Immature natural killer cell (primary cell): ENCODE measurements around the gene MCOLN1. TPM values are rescaled to one million over a fixed set of nuclear protein-coding genes. Genes with fewer than 3 reads are reported as not detected.
"Not testable (repeated sequence)": the region's sequence is repeated elsewhere in the genome, so short reads cannot be mapped to it uniquely, and the experiment has no call there.

ENCODE experiments used
- DNase-seq, 3 donors: peaks; one replicate each; pipeline ENCODE4 v3.0.0; 2022; ENCODE audit warnings: mixed read lengths in 1 of 3
- H3K27ac Mint-ChIP-seq, 6 donors: one replicate each; pipeline ENCODE4 v1.8.0; 2020; ENCODE audit warnings: mixed read lengths in 6 of 6, mild to moderate bottlenecking in 5 of 6, inconsistent platforms in 4 of 6, moderate library complexity in 3 of 6
- H3K27me3 Mint-ChIP-seq, 3 donors: one replicate each; pipeline ENCODE4 v1.8.0; 2020 to 2021; ENCODE audit warnings: low read depth in 3 of 3, mild to moderate bottlenecking in 3 of 3, mixed read lengths in 3 of 3, moderate library complexity in 3 of 3, inconsistent platforms in 1 of 3
- H3K36me3 Mint-ChIP-seq, 3 donors: one replicate each; pipeline ENCODE4 v1.8.0; 2020; ENCODE audit warnings: mixed read lengths in 3 of 3, inconsistent platforms in 2 of 3, mild to moderate bottlenecking in 2 of 3
- H3K4me1 Mint-ChIP-seq, 2 donors: one replicate each; pipeline ENCODE4 v1.8.0; 2020; ENCODE audit warnings: inconsistent platforms in 2 of 2, mild to moderate bottlenecking in 2 of 2, mixed read lengths in 2 of 2, moderate library complexity in 1 of 2
- H3K4me3 Mint-ChIP-seq, 5 donors: one replicate each; pipeline ENCODE4 v1.8.0; 2020; ENCODE audit warnings: mild to moderate bottlenecking in 5 of 5, mixed read lengths in 5 of 5, inconsistent platforms in 3 of 5, moderate library complexity in 3 of 5
- H3K9me3 Mint-ChIP-seq, 6 donors: one replicate each; pipeline ENCODE4 v1.8.0; 2020; ENCODE audit warnings: mild to moderate bottlenecking in 6 of 6, mixed read lengths in 6 of 6, inconsistent platforms in 4 of 6, moderate library complexity in 3 of 6
- polyA plus RNA-seq, 3 donors: library from polyadenylated mRNA; unstranded; fragments of 300-500 nt; fragmentation: Illumina TruSeq; gene quantifications; one replicate each; pipeline ENCODE4 v1.2.3, GENCODE V29; 2021

MCOLN1 gene
- polyA plus RNA-seq, 3 donors from 2014 or later = 6.6 to 17.1 (median 9.5) TPM

DNA sequence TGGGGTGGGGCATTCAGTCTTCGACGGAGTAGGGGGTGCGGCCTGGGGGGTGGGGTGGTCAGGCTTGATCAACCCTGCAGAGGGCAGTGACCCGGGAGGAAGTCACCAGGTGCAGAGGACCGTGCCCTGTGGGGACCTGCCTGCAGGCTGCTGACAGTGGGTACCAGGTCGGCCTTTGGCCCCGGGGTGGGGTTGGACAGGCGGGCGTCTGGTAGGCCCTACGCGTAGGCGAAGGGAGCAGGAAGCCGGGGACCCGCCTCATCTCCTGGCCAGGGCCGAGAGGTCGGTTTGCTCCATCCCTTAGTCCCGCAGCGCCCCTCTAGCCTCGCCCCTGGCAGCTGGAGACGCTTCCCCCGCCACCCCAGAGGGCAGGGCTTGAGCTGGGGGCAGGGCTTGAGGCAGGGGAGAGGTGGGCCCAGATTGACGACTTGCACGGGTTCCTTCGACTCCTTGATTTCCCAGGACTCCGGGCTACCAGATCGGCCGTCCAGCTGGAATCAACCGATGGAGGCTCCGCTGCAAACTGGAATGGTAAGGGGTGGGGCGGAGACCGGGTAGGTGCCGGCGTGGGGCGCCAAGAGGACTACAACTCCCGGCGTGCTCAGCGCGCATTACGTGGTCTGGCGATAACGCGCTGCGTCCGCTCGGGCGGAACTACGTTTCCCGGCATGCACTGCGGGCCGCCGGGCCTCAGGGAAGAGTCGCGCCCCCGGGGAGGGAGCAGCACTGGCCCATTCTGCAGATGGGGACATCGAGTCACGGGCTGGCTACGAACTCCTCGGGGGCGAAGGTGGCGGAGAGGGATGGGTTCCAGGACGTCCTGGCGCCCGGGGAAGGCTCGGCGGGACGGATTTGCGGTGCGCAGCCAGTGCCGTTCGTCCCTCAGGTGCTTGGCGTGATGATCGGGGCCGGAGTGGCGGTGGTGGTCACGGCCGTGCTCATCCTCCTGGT lies 12.9 kb downstream of the MCOLN1 start, which contains the start of gene PNPLA6:
PNPLA6 (plus strand) TSS at position 671 of the 951 bp plus-strand sequence; CDS start at position 743, 72 bp downstream.
- no peaks in the 10 kb centered on the region for H3K9me3 Mint-ChIP-seq
- peaks cover 1 to 5% (median 3%) of the 10 kb centered on the region in 3 donors for H3K36me3 Mint-ChIP-seq
- H3K27me3 Mint-ChIP-seq = peaks cover 0 to 3% (median 2%) of the 10 kb centered on the region in 3 donors
- H3K4me1 Mint-ChIP-seq = peaks cover 28 to 36% of the 10 kb centered on the region in 2 donors
- H3K4me3 Mint-ChIP-seq = peak within 1 kb of the TSS; percentile 92 to 95 (median 93)
- peak; percentile 88 to 89 (median 88) for DNase-seq
- H3K27ac Mint-ChIP-seq = peak within 1 kb of the TSS; percentile 78 to 92 (median 89)

- peaks cover 0 to 3% (median 2%) of the 10 kb centered on the region in 3 donors for H3K27me3 Mint-ChIP-seq
- H3K9me3 Mint-ChIP-seq = no peaks in the 10 kb centered on the region
- H3K27ac Mint-ChIP-seq = peak overlapping the region in 5 of 6 donors; percentile 78 to 92 (median 81)
- peak overlapping the region; percentile 92 to 95 (median 93) for H3K4me3 Mint-ChIP-seq
- H3K4me1 Mint-ChIP-seq = peaks cover 28 to 36% of the 10 kb centered on the region in 2 donors
- H3K36me3 Mint-ChIP-seq = peaks cover 3 to 5% (median 4%) of the 10 kb centered on the region in 3 donors
- peak in 1 of 3 donors; percentile 18 for DNase-seq
Observed at GRCh38 chr19:7535998-7536695, 13.7 kb downstream of the MCOLN1 start.

- H3K4me3 Mint-ChIP-seq, DNase-seq, H3K27me3 Mint-ChIP-seq, H3K27ac Mint-ChIP-seq, H3K9me3 Mint-ChIP-seq: not testable (repeated sequence)
- Mint-ChIP-seq H3K4me1 (peaks cover 22 to 23% of the 10 kb centered on the region in 2 donors), H3K36me3 (peaks cover 8 to 14% (median 11%) of the 10 kb centered on the region in 3 donors)
Observed at GRCh38 chr19:7538990-7539389, 16.6 kb downstream of the MCOLN1 start.

DNA sequence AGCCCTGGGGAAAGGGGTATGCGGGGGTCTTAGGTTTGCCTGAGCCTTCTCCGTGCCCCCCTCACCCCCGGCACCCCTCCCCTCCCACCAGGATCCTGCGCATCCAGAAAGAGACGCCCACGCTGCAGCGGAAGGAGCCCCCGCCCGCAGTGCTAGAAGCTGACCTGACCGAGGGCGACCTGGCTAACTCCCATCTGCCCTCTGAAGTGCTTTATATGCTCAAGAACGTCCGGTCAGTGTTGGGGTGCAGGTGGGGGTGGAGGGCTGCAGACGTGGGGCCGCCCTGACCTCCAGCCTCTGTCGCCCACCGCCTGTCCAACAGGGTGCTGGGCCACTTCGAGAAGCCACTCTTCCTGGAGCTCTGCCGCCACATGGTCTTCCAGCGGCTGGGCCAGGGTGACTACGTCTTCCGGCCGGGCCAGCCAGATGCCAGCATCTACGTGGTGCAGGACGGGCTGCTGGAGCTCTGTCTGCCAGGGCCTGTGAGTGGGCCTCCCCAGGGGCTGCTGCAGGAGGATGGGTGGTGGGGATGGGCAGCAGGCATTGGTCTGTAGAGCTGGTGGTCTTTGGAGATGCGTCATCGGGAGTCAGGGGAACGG lies 17.5 kb downstream of the MCOLN1 start:
- H3K4me1 Mint-ChIP-seq = peaks cover 14 to 18% of the 10 kb centered on the region in 2 donors
- no peak overlapping the region for H3K4me3 Mint-ChIP-seq
- H3K27me3 Mint-ChIP-seq = peaks cover 0 to 3% (median 0%) of the 10 kb centered on the region in 3 donors
- no peaks in the 10 kb centered on the region for H3K9me3 Mint-ChIP-seq
- H3K36me3 Mint-ChIP-seq = peaks cover 8 to 17% (median 11%) of the 10 kb centered on the region in 3 donors
- no peak overlapping the region for H3K27ac Mint-ChIP-seq
- DNase-seq = no peak

- Mint-ChIP-seq H3K36me3 (peaks cover 10 to 18% (median 13%) of the 10 kb centered on the region in 3 donors), H3K4me3 (no peak overlapping the region), H3K4me1 (peaks cover 15 to 16% of the 10 kb centered on the region in 2 donors), H3K9me3 (no peaks in the 10 kb centered on the region), H3K27me3 (peaks cover 0 to 3% (median 0%) of the 10 kb centered on the region in 3 donors), H3K27ac (no peak overlapping the region)
- no peak for DNase-seq
Observed at GRCh38 chr19:7540761-7541474, 18.5 kb downstream of the MCOLN1 start.

- peaks cover 0 to 2% (median 0%) of the 10 kb centered on the region in 3 donors for H3K27me3 Mint-ChIP-seq
- H3K27ac Mint-ChIP-seq = no peak overlapping the region
- H3K4me3 Mint-ChIP-seq = no peak overlapping the region
- H3K9me3 Mint-ChIP-seq = no peaks in the 10 kb centered on the region
- DNase-seq = no peak
- peaks cover 12 to 20% (median 15%) of the 10 kb centered on the region in 3 donors for H3K36me3 Mint-ChIP-seq
- peaks cover 13 to 14% of the 10 kb centered on the region in 2 donors for H3K4me1 Mint-ChIP-seq
Observed at GRCh38 chr19:7541475-7541824, 19.0 kb downstream of the MCOLN1 start.

DNA sequence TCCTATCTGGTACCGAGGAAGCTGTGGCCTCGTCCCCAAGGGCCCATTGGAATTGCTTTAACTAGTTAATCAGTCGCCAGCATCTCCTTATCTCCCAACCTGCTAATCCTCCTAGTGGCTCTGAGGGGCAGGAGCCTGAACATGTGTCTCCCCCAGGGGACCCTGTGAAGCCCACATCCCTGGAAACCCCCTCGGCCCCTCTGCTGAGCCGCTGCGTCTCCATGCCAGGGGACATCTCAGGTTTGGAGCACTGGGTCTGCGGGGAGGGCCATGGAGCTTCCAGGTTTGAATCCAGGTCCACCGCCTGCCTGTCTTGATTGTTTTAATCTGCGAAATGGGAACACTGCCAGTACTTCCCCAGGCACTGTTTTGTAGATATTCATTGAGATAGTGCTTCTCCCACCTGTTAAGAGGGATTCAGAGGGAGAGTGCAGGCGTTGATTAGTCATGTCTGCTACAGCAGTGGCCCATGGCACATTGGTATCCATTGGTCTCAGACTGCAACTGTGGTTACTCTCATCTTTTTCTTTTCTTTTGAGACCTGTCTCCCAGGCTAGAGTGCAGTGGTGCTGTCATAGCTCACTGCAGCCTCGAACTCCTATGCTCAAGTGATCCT lies 19.5 kb downstream of the MCOLN1 start:
- H3K4me1 Mint-ChIP-seq = peaks cover 10% of the 10 kb centered on the region in 2 donors
- DNase-seq = no peak
- H3K27me3 Mint-ChIP-seq = peaks cover 0 to 2% (median 0%) of the 10 kb centered on the region in 3 donors
- no peak overlapping the region for H3K27ac Mint-ChIP-seq
- peaks cover 12 to 20% (median 15%) of the 10 kb centered on the region in 3 donors for H3K36me3 Mint-ChIP-seq
- no peak overlapping the region for H3K4me3 Mint-ChIP-seq
- H3K9me3 Mint-ChIP-seq = no peaks in the 10 kb centered on the region

DNA sequence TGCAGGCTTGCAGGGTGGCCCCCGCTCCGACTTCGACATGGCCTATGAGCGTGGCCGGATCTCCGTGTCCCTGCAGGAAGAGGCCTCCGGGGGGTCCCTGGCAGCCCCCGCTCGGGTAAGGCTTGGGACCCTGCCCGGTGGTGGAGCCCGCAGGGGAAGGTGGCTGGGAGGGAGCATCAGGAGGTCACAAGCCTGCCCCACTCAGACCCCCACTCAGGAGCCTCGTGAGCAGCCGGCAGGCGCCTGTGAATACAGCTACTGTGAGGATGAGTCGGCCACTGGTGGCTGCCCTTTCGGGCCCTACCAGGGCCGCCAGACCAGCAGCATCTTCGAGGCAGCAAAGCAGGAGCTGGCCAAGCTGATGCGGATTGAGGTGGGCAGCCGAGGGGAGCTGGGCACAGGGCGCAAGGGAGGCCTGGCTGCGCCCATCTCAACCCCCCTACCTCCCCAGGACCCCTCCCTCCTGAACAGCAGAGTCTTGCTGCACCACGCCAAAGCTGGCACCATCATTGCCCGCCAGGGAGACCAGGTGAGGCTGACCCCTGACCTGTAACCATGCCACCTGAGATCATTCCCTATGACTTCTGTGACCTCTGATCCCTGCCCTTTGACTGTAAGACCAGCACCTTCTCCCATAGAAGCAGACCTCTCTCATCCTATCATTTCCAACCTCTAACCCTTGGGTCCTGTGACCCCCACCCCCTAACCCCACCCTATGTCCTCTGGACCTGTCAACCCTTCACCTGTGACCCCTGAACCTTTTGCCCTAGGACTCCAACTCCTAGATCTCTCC lies 20.3 kb downstream of the MCOLN1 start:
- no peak for DNase-seq
- Mint-ChIP-seq H3K4me3 (no peak overlapping the region), H3K9me3 (no peaks in the 10 kb centered on the region), H3K36me3 (peaks cover 12 to 20% (median 15%) of the 10 kb centered on the region in 3 donors), H3K27me3 (peaks cover 0 to 2% (median 0%) of the 10 kb centered on the region in 3 donors), H3K27ac (no peak overlapping the region), H3K4me1 (peaks cover 9 to 11% of the 10 kb centered on the region in 2 donors)

GRCh38 chr19:7544626-7545025 lies 22.2 kb downstream of the MCOLN1 start:
- H3K9me3 Mint-ChIP-seq = no peaks in the 10 kb centered on the region
- peaks cover 8 to 11% of the 10 kb centered on the region in 2 donors for H3K4me1 Mint-ChIP-seq
- no peak for DNase-seq
- peaks cover 0 to 2% (median 0%) of the 10 kb centered on the region in 3 donors for H3K27me3 Mint-ChIP-seq
- peak overlapping the region in 2 of 6 donors; percentile 6 to 37 for H3K27ac Mint-ChIP-seq
- no peak overlapping the region for H3K4me3 Mint-ChIP-seq
- H3K36me3 Mint-ChIP-seq = peaks cover 12 to 20% (median 15%) of the 10 kb centered on the region in 3 donors

- no peak for DNase-seq
- Mint-ChIP-seq H3K9me3 (no peaks in the 10 kb centered on the region), H3K4me3 (no peak overlapping the region), H3K36me3 (peaks cover 10 to 17% (median 12%) of the 10 kb centered on the region in 3 donors), H3K27me3 (peaks cover 0 to 2% (median 0%) of the 10 kb centered on the region in 3 donors), H3K27ac (peak overlapping the region in 3 of 6 donors; percentile 17 to 75 (median 55)), H3K4me1 (peaks cover 7 to 11% of the 10 kb centered on the region in 2 donors)
Observed at GRCh38 chr19:7545300-7545699, 22.9 kb downstream of the MCOLN1 start.

GRCh38 chr19:7545904-7546303 lies 23.5 kb downstream of the MCOLN1 start:
- Mint-ChIP-seq H3K27me3 (peaks cover 0 to 2% (median 0%) of the 10 kb centered on the region in 3 donors), H3K4me3 (no peak overlapping the region), H3K36me3 (peaks cover 9 to 15% (median 11%) of the 10 kb centered on the region in 3 donors), H3K27ac (peak overlapping the region in 4 of 6 donors; percentile 3 to 75 (median 38)), H3K9me3 (no peaks in the 10 kb centered on the region), H3K4me1 (peaks cover 7 to 11% of the 10 kb centered on the region in 2 donors)
- no peak for DNase-seq

GRCh38 chr19:7547159-7547558 lies 24.7 kb downstream of the MCOLN1 start:
- no peak overlapping the region for H3K4me3 Mint-ChIP-seq

More at GRCh38 chr19:7547159-7547558, 24.7 kb downstream of the MCOLN1 start:
- peak in 1 of 3 donors; percentile 24 for DNase-seq
- Mint-ChIP-seq H3K36me3 (peaks cover 9 to 15% (median 11%) of the 10 kb centered on the region in 3 donors), H3K4me1 (peaks cover 10 to 11% of the 10 kb centered on the region in 2 donors), H3K9me3 (no peaks in the 10 kb centered on the region), H3K27me3 (peaks cover 0 to 2% (median 0%) of the 10 kb centered on the region in 3 donors), H3K27ac (peak overlapping the region in 5 of 6 donors; percentile 2 to 73 (median 69))
